AG04449 (cell line): ENCODE results near the gene FAM3B.

Experiments used
- CTCF ChIA-PET: fragments of 350-600 bp; formaldehyde crosslinking; extraction: SDS; loops from one replicate; lab custom pipeline; 2021; ENCODE audit warnings: antibody characterized with exemption; lab: Yijun Ruan, JAX
- POLR2A ChIA-PET: fragments of 400-600, 350-600 bp; formaldehyde crosslinking; extraction: SDS; loops from one replicate; lab custom pipeline; 2020; ENCODE audit warnings: antibody characterized with exemption, inconsistent platforms; lab: Yijun Ruan, JAX
- DNase-seq: peaks from one replicate; pipeline ENCODE4 v3.0.0-alpha.2; 2010; ENCODE audit warnings: low read depth, low spot score
- H3K4me3 ChIP-seq: 2 replicates; pipeline ENCODE4 v1.5.1; 2011; ENCODE audit warnings: low read depth, mild to moderate bottlenecking, control low read depth, low read length
- TF ChIP-seq, protein P1 (sequence below): IDR thresholded peaks from one replicate; pipeline ENCODE4 v1.5.1; 2011; ENCODE audit warnings: mild to moderate bottlenecking, moderate library complexity, low read length, control low read depth, inconsistent platforms; ENCODE audit not compliant: insufficient read depth; ENCODE audit errors: missing control alignments

Gene FAM3B

DNA sequence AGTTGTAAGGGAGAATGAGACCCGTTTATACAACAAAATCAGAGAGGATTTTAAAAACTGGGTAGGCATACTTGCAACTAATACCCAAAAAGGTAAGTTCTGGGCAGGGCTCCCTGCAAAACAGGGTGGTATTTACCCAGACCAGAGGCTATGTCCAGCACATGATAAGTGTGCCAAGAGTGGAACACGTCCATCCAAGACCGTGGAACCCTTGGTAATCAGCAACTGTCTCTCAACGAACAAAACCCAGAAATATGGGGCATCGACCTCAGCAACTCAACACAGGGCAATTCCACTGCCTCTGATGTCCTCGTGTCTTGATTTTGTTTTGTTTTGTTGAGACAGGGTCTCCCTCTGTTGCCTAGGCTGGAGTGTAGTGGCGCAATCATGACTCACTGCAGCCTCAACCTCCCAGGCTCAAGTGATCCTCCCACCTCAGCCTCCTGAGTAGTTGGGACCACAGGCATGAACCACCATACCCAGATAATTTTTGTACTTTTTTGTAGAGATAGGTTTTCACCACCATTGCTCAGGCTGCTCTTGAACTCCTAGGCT lies 82.7 kb downstream of the FAM3B start:
- POLR2A ChIA-PET: no interaction called here
- DNase-seq: no peak
- CTCF ChIA-PET: no interaction called here
- TF ChIP-seq, protein P1, sequence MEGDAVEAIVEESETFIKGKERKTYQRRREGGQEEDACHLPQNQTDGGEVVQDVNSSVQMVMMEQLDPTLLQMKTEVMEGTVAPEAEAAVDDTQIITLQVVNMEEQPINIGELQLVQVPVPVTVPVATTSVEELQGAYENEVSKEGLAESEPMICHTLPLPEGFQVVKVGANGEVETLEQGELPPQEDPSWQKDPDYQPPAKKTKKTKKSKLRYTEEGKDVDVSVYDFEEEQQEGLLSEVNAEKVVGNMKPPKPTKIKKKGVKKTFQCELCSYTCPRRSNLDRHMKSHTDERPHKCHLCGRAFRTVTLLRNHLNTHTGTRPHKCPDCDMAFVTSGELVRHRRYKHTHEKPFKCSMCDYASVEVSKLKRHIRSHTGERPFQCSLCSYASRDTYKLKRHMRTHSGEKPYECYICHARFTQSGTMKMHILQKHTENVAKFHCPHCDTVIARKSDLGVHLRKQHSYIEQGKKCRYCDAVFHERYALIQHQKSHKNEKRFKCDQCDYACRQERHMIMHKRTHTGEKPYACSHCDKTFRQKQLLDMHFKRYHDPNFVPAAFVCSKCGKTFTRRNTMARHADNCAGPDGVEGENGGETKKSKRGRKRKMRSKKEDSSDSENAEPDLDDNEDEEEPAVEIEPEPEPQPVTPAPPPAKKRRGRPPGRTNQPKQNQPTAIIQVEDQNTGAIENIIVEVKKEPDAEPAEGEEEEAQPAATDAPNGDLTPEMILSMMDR: no peak
- no peak overlapping the region for H3K4me3 ChIP-seq

DNA sequence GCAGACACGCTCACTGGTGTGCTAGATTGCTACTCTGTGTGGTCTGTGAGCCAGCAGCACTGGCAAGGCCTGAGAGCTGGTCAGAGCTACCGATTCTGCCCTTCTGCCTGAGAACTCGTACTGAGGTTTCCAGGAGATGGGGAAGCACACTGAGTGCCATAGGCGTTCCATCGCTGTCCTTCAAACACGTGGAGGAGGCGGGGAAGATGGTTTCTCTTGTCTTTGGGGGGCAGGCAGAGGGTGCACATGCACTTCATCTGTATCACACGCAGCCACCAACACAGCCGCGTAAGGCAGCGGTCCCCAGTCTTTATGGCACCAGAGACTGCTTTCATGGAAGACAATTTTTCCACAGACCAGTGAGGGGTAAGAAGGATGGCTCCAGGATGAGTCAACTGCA lies 85.6 kb downstream of the FAM3B start:
- TF ChIP-seq, protein P1: no peak
- ChIA-PET CTCF (interaction anchor here (1.4 kb wide), 1 partner anchor 10 kb away, joined by 3 read pairs; no protein-coding TSS in a partner anchor), POLR2A (no interaction called here)
- no peak for DNase-seq
- H3K4me3 ChIP-seq: no peak overlapping the region

DNA sequence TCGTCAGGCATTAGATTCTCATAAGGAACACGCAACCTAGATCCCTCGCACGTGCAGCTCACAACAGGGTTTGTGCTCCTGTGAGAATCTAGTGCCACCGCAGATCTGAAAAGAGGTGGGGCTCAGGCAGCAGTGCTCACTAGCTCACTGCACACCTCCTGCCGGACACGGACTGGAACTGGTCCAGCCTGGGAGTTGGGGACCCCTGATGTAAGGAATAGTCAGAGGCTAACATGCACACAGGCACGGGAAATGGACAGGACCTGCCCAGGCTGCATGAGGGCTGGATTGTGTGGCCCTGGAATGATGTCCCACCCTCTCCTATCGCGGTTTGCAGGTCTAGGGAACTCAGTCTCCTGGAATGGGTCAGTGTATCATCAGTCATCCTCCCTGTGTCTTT lies 86.2 kb downstream of the FAM3B start:
- TF ChIP-seq, protein P1: no peak
- ChIA-PET CTCF (interaction anchor here (1.4 kb wide), 1 partner anchor 9 kb away, joined by 3 read pairs; no protein-coding TSS in a partner anchor), POLR2A (no interaction called here)
- no peak overlapping the region for H3K4me3 ChIP-seq
- DNase-seq: no peak

- DNase-seq: no peak
- no peak overlapping the region for H3K4me3 ChIP-seq
- CTCF ChIA-PET: interaction anchor here (1.4 kb wide), 1 partner anchor 9 kb away, joined by 3 read pairs; no protein-coding TSS in a partner anchor
- POLR2A ChIA-PET: no interaction called here
- TF ChIP-seq, protein P1: no peak
These were observed 86.7 kb downstream of the FAM3B start for GRCh38 chr21:41403331-41403730.

- ChIA-PET POLR2A (no interaction called here), CTCF (no interaction called here)
- H3K4me3 ChIP-seq: no peak overlapping the region
- no peak for DNase-seq
- TF ChIP-seq, protein P1: no peak
These were observed 87.4 kb downstream of the FAM3B start for GRCh38 chr21:41403966-41404365.

GRCh38 chr21:41405321-41405720 lies 88.7 kb downstream of the FAM3B start:
- no peak overlapping the region for H3K4me3 ChIP-seq
- TF ChIP-seq, protein P1: no peak
- DNase-seq: no peak
- POLR2A ChIA-PET: no interaction called here
- CTCF ChIA-PET: no interaction called here
